ENCODE results near the gene ALDH2.
"Not testable (repeated sequence)": the region's sequence is repeated elsewhere in the genome, so short reads cannot be mapped to it uniquely, and the experiment has no call there.

ALDH2 gene

GRCh38 chr12:111766608-111767361 is at the start of gene ALDH2:
Gene ALDH2 (plus strand): TSS chr12:111766933. CDS start chr12:111766983, 50 bp downstream.
- DNase-seq: peak in 1 of 2 experiments; percentile 14

- not testable (repeated sequence) for DNase-seq
These were observed 47.4 kb upstream of the ALDH2 start for GRCh38 chr12:111719316-111719715.

- no peak for DNase-seq
These were observed 46.3 kb upstream of the ALDH2 start for GRCh38 chr12:111720457-111720856.

DNA sequence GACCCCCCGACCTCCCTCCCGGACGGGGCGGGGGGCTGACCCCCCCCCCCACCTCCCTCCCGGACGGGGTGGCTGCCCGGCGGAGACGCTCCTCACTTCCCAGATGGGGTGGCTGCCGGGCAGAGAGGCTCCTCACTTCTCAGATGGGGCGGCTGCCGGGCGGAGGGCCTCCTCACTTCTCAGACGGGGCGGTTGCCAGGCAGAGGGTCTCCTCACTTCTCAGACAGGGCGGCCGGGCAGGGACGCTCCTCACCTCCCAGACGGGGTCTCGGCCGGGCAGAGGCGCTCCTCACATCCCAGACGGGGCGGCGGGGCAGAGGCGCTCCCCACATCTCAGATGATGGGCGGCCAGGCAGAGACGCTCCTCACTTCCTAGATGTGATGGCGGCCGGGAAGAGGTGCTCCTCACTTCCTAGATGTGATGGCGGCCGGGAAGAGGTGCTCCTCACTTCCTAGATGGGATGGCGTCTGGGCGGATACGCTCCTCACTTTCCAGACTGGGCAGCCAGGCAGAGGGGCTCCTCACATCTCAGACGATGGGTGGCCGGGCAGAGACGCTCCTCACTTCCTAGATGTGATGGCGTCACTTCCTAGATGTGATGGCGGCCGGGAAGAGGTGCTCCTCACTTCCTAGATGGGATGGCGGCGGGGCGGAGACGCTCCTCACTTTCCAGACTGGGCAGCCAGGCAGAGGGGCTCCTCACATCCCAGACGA is 42.9 kb upstream of the ALDH2 start:
- not testable (repeated sequence) for DNase-seq

DNA sequence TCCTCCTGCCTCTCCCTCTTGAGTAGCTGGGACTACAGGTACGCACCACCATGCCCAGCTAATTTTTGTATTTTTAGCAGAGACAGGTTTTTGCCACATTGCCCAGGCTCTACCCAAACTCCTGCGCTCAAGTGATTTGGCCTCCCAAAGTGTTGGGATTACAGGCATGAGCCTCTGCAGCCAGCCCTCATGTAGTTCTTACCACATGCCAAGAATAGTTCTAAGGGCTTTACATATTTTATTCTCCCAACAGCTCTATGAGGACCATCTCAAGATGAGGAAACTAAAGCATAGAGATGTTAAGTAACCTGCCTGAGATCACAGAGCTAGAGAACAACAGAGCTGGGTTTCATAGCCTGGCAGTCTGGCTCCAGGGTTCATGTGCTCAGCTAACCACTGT is 37.9 kb upstream of the ALDH2 start:
- no peak for DNase-seq

- DNase-seq: no peak
These were observed 36.3 kb upstream of the ALDH2 start for GRCh38 chr12:111730420-111730819.

DNA sequence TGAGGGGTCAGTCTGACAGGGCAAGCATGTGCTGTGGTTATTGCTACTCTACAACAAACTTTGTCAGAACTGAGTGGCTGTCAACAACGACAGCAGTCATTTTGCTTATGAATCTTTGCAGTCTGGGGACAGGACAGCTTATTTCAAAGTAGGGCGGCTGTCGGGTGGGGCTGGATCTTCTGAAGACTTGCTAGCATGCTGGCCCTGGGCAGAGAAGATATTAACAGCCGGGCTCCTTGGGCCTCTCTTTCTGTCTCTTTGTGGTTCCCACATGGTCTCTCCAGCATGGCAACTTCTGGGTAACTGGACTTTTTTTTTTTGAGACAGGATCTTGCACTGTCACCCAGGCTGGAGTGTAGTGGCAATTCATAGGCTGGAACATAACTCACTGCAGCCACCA is 33.9 kb upstream of the ALDH2 start:
- no peak for DNase-seq

DNA sequence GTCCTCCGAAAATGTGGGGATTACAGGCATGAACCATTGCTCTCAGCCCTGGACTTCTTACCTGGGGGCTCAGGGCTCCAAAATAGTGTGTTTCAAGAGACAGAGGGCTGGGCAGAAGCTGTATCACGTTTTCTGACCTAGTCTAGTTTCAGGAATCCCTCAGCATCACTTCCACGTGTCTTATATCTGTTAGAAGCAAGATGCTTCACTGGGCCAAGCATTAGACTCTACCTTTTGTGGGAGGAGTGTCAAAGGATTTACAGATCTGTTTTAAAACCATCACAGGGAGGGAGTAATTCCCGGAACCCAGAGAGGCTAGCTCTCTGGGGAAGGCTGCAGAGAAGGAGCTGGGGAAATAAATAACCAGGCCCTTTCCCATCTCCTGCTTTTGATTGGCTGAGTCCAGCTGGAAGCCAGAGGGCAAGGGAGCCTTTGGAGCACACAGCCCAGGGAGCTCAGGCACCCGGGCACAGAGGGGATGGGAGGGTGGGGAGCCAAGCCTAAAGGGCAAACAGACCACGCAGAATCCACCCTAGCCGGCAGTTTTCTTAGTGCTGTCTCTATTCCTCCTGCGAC is 33.3 kb upstream of the ALDH2 start:
- no peak for DNase-seq

GRCh38 chr12:111739524-111739923 is 27.2 kb upstream of the ALDH2 start:
- not testable (repeated sequence) for DNase-seq

- DNase-seq: no peak
These were observed 25.4 kb upstream of the ALDH2 start for GRCh38 chr12:111741235-111741812.

GRCh38 chr12:111745211-111745610 is 21.5 kb upstream of the ALDH2 start:
- no peak for DNase-seq

DNA sequence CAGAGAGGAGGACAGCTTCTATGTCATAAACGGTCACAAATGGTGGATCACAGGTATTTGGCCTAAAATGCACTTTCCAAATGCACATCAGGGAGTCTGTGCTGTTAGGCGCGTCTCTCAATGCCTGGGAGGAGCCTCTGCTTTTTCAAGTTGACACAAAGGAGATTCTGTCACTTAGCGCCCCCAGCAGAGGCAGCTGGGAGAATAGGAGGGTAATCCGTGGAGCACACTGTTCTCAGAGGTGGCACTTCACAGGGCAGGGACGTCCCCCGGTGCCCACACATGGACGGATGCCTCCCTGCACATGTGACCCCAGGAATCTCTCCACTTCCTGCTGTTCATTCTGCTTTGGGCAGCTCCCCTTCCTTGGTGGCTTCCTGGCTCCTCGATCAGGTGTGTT is 19.4 kb upstream of the ALDH2 start:
- DNase-seq: no peak

- no peak for DNase-seq
These were observed 18.5 kb upstream of the ALDH2 start for GRCh38 chr12:111748151-111748672.

DNA sequence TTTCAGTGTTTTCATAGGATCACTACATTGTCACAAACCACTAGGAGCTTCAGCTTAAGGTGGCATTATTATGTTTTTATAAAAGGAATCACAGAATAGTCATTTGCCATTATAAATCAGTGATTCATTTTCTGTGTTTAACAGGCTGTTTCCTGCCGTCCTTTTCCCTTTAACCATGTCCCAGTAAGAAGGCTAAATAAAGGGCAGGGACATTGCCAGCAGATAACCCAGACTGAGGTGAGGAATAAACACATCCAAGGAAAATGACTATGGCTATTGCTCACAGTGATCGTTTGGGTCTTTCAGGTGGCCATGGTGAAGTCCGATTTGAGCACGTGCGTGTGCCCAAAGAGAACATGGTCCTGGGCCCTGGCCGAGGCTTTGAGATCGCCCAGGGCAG is 17.9 kb upstream of the ALDH2 start:
- DNase-seq: no peak

- DNase-seq: no peak
These were observed 17.3 kb upstream of the ALDH2 start for GRCh38 chr12:111749391-111749790.

GRCh38 chr12:111753144-111753881 is 13.4 kb upstream of the ALDH2 start:
- DNase-seq: no peak

- DNase-seq: no peak
These were observed 12.1 kb upstream of the ALDH2 start for GRCh38 chr12:111754671-111755070.

GRCh38 chr12:111756196-111756595 is 10.5 kb upstream of the ALDH2 start:
- DNase-seq: no peak

DNA sequence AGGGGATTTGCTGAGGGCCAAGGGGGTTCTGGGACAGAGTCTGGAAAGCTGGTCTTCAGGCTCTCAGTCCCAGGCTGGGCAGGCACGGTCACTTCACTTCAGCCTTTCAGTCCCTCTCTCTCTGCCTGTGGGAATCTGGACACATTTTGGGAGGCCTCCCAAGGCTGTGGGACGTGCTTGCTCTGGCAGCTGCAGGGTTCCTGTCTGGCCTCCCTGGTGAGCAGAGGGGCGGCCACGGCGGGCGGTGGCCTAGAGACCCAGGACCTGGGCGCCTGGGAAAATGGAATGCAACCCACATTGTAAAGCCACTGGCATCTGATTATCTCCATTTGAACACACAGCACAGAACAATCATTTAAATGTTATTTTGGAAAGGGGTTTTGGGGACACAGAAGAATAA is 10.1 kb upstream of the ALDH2 start:
- DNase-seq: no peak

- no peak for DNase-seq
These were observed 9.2 kb upstream of the ALDH2 start for GRCh38 chr12:111757361-111758119.

DNA sequence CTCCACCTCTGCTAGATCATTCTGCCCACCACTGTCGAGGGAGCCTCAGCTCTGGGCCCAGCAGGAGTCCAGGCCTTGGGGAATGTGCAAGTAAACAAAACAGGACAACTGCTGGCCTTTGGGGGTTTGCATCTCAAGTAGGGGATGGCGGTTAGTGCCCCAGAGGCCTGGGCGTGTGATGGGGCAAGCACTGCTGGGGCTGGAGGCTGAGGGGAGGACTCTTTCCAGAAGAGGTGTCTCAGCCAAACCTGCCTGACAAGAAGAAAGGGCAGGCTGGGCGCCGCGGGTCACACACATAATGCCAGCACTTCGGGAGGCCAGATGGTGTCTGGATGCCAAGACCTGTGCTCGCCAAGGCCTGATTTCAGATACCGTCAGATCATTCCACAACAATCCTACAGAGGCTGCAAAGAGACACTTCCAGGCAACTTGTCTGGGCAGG is 8.6 kb upstream of the ALDH2 start:
- peak in 1 of 2 experiments; percentile 57 for DNase-seq

DNA sequence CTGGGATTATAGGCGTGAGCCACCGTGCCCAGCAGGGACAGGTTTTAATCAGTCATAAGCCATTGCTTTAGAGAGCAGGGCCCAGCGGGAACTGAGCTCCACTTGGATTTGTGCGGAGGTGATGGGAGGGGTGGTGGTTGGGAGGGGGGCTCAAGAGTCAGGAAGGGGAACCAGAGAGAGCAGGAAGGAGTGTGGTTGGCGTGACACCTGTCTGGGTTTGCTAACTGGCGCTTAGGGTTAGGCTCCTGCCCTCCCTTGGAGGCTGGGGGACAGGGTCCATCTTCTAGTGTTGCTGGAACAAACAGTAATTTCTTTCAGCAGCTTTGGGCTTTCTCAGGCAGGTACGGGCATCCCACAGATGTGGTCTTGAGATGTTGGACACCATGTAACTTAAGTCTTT is 7.5 kb upstream of the ALDH2 start:
- DNase-seq: no peak

Measured in cerebellar nuclear complex (tissue), 1 donor.